ENCODE results near the gene PCSK7.
A peak's percentile ranks its signal among the peaks of the same experiment; 100 is the strongest.
"Not testable (repeated sequence)": the region's sequence is repeated elsewhere in the genome, so short reads cannot be mapped to it uniquely, and the experiment has no call there.

Gene PCSK7, protein sequence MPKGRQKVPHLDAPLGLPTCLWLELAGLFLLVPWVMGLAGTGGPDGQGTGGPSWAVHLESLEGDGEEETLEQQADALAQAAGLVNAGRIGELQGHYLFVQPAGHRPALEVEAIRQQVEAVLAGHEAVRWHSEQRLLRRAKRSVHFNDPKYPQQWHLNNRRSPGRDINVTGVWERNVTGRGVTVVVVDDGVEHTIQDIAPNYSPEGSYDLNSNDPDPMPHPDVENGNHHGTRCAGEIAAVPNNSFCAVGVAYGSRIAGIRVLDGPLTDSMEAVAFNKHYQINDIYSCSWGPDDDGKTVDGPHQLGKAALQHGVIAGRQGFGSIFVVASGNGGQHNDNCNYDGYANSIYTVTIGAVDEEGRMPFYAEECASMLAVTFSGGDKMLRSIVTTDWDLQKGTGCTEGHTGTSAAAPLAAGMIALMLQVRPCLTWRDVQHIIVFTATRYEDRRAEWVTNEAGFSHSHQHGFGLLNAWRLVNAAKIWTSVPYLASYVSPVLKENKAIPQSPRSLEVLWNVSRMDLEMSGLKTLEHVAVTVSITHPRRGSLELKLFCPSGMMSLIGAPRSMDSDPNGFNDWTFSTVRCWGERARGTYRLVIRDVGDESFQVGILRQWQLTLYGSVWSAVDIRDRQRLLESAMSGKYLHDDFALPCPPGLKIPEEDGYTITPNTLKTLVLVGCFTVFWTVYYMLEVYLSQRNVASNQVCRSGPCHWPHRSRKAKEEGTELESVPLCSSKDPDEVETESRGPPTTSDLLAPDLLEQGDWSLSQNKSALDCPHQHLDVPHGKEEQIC

DNA sequence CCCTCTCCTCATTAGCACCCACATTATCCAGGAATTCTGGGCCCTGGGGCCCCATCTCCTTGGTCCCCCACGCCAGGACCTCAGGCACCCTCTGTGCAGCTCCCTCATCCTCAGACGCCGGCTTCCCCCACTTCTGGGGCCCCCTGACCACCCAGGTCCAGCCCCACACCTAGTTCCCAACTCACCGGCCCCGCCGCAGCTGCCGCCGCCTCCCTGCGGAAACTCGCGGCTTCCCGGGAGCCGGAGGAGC lies at the start of gene PCSK7:
Gene PCSK7, minus strand, starts transcription at position 232 of the 250 bp plus-strand sequence. CDS start 2,229 bp downstream, outside the sequence.
- FAIRE-seq, result no peak

DNA sequence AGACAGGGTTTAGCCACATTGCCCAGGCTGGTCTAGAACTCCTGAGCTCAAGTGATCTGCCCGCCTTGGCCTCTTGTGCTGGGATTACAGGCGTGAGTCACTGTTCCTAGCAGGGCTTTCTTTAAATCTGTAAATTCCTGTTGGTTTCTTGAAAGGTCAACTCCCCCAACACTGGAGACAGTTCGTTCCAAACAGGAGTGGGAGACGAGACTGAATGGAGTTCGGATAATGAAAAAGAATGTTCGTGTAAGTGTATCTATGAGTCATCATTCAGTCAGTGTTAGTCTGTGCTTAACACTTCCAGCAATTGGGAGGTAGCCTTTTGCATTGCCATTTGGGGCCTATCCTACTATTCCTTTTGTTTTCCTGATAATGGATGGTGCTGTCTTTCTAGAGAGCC lies 49.3 kb upstream of the PCSK7 start:
- no peak for FAIRE-seq

DNA sequence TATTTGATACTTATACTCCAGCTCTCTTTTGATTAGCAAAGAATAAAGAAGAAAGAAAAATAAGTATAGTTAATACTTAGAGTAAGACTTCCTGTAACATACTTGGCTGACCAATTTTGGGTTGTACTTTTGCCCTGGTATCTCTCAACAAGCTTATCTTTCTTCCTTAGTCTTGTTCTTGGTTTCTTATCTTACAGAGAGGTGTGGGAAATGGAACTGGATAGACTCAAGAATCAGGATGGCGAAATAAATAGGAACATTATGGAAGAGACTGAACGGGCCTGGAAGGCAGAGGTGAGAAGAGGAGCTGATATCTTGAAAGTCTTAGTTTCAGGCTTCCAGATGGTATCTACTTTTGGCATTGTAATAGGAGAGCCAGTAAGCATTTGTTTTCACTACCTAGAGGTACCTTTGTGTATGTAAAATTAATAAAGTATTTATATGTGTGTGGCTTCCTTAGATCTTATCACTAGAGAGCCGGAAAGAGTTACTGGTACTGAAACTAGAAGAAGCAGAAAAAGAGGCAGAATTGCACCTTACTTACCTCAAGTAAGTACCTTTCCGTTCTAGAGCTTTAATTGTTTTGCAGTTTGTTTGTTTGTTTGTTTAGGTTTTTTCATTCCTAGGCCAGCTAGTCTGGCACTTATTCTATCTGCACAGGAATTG lies 48.0 kb upstream of the PCSK7 start:
- FAIRE-seq, result no peak

DNA sequence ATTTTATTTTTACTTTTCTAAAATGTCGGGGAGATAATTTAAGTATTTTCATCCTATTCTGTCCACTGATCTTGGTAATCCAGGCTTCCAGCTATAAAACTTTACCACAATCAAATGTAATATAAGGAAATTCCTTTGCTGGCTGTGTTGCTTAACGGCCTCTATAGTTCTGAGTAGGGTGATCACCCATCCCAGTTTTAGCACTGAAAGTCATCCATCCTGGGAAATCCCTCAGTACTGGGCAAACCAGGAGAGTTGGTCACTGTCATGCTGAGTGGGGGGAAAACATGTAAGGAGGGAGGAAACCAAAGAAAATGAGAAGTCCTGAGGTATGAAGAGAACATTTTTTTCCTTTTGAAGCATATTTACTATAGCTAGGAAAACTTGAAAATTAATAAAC lies 46.5 kb upstream of the PCSK7 start:
- FAIRE-seq, result no peak

DNA sequence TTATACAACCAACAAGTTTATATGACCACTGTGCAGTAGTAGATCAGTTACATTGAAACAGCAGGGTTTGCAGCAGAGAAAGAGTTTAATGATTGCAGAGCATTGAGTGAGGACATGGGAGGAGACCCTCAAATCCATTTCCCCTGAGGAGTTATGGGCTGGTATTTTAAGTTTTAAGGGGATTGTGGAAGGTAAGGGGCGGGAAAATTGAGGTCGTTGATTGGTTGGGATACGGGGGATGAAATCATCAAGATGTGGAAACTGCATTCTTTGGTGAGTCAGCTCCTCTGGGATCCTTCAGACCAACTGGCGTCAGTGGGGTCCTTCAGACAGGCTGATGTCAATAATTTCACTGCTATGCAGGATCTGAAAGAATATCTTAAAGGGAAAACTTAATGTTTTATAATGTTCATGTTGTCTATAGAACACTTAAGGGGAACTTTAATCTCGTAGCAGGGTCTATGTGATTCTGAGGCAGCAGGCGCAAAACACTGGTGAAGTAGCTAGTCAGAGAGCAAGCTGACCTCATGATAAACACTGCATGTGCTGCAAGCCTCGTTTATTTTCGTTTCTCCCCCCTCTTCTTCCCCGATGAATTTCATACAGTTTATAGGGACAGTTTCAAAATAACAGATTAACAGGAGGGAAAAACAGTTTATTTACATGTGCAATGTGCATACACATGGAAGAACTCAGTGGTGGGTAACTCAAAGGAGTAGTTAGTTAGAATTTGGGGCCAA lies 41.8 kb upstream of the PCSK7 start:
- no peak for FAIRE-seq

DNA sequence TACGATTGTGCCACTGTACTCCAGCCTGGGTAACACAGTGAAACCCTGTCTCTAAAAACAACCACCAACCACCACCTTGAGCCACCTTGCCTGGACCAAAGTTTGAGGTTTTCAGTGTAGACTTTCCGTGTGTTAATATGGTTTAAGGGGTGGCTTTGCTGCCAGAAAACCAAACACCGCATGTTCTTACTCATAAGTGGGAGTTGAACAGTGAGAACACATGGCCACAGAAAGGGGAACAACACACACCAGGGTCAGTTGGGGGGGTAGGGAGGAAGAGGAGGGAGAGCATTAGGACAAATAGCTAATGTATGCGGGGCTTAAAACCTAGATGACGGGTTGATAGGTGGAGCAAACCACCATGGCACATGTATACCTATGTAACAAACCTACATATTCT lies 40.3 kb upstream of the PCSK7 start:
- FAIRE-seq, result not testable (repeated sequence)

DNA sequence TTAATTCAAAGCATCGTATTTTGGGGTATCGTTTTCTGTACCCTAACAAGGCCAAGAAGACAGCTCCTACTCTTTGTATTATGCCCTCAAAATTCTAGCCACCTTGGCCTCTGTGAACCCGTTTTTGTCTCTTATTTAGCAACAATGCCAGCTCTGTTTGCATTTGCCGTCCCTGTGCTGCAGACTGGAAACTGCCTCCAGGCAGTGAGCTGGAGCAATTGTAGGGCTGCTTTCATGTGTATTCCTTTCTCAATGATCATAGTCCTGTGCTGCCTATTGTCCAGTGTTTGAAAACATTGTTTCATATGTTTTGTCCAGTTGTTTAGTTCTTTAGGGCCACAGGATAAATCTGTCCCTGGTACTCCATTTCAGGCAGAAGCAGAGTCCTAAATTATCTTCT lies 39.3 kb upstream of the PCSK7 start:
- no peak for FAIRE-seq

DNA sequence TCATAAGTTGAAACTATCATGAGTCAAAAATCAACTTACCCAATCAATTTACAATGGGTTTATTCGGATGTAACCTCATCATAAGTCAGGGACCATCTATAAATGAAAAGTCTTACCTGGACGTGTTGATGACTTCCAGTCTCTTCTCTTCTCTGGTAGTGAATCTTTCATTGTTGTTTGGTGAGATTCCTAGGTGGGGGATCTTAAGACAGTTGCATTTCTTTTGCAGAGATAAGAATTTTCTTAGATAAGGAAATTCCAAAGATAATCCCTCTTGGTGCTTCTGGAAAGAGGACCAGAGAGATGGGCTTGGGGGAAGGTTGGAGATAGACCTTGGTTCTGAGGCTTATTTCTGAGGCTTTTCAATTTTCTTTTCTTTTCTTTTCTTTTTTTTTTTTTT lies 38.0 kb upstream of the PCSK7 start:
- no peak for FAIRE-seq

DNA sequence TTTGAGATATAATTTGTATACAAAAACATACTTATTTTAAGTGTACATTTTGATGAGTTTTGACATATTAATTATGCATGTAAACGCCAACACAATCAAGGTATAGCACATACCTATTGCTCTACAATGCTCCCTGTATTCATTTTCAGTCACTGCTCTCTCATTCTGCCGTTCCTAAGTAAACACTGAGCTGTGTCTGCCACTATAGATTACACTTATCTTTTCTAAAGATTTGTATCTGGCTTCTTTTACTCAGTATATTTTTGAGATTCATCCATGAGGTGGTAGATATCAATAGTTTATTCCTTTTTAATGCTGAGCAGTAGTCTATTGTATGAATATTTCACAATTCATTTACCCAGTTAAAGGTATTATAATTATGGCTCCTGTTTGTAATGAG lies 33.9 kb upstream of the PCSK7 start:
- FAIRE-seq, result no peak

DNA sequence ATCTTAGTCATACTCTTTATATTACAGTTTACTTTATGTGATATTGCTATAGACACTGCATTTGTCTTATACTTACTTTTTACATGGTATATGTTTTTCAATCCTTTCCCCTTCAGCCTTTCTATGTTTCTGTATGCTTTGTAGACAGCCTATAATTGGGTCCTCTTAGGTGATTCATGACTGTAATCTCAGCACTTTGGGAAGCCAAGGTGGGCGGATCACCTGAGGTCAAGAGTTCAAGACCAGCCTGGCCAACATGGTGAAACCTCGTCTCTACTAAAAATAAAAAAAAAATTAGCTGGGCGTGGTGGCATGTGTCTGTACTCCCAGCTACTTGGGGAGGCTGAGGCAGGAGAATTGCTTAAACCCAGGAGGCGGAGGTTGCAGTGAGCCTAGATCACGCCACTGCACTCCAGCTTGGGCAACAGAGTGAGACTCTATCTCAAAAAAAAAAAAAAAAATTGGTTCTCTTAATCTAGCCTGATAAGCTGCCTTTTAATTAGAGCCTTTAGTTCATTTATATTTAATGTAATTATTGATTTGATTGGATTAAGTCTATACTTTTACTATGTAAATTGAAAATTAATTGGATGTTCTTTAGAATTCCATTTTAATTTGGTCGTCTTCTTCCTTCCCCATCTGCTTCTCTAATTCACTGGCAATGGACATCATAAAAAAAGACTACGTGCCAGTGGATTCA lies 32.9 kb upstream of the PCSK7 start:
- not testable (repeated sequence) for FAIRE-seq

DNA sequence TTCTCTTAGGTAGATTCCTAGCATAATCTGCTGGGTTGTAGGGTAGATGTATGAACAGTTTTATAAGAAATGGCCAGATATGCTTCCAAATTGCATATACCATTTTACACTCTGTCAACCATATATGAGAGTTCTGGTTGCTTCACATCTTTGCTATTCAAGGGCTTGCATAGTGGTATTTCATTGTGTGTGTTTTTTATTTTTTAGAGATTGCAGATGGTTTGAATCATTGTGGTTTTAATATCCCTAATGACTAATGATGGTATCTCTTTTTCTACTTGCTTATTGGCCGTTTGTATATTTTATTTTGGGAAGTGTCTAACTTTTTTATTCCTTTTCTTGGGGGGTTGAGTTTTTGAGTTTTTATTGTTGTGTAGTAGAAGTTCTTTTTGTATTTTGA lies 27.5 kb upstream of the PCSK7 start:
- FAIRE-seq, result no peak

DNA sequence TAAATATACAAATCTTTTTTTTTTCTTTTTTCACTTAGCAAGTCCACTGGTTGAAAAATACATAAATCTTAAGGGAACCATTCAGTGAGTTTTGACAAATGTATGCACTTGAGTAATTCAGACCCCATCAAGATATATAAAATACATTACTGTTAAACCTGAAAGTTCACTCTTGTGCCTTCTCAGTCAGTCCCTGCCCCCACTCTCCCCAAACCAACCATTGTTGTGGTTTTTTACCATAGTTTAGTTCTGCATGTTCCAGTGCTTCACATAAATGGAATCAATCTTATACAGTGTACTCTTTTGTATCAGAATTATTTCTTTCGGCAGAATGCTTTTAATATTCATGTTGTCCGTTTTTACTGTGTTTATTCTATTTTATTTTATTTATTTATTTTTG lies 26.7 kb upstream of the PCSK7 start:
- no peak for FAIRE-seq

DNA sequence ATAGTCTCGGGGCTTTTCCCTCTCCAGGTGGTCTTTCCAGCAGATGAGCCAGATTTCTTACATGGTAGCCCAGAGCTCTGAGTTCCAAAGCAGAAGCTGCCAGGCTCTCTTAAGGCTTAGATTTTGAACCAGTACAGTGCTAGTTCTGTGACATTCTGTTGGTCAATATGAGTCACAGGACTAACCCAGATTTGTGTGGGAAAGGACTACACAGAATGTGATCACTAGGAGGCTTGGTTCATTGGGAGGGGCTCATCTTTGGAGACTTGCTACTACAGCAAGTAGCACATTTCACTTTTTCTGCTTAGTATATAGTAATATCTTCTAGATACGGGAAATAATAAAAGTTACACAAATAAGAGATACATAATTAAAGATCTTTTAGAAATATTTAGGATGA lies 24.7 kb upstream of the PCSK7 start:
- FAIRE-seq, result no peak

DNA sequence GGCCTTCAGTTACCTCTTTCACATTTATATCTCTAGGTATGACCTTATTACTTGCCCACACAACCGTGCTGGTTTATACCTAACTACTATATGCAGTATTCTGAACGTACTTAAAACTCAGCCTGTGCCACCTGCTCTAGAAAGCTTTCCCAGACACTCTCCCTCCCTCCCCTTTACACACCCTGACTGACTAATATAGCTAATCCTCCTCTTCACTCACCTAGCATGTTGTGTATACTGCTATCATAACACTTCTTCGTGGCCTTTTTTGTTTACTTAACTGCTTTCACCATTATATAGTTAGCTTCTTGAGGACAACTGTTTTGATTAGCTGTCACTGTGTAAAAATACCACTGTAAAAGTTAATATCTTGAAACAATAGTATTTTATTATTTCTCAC lies 24.1 kb upstream of the PCSK7 start:
- no peak for FAIRE-seq

DNA sequence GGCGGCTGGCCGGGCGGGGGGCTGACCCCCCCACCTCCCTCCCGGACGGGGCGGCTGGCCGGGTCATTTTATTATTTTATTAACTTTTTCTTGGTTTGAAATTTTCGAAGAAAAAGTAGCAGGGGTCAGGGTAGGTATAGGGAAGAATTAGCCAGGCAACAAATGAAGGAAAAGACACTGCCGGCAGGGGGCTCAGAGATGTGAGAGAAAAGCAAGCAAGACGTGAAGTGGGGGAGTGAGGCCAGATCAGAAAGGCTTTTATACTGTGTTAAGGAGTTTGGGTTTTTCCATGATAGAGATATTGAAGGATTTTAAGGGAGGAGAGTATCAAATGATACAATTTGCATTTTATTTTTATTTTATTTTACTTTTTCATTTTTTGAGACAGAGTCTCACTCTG lies 19.6 kb upstream of the PCSK7 start:
- FAIRE-seq, result no peak

DNA sequence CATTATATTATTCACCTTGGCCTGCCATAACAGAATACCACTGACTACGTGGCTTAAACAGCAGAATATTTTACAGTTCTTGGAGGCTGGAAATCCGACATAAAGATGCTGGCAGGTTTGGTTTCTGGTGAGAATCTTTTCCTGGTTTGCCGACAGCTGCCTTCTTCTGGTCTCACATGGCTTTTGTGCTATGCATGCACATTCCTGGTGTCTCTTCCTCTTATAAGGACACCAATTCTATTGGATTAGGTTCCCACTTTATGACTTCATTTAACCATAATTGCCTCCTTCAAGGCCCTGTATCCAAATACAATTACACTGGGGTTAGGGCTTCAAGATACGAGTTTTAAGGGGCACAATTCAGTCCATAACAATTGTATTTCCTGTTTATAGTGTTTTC lies 17.7 kb upstream of the PCSK7 start:
- no peak for FAIRE-seq

DNA sequence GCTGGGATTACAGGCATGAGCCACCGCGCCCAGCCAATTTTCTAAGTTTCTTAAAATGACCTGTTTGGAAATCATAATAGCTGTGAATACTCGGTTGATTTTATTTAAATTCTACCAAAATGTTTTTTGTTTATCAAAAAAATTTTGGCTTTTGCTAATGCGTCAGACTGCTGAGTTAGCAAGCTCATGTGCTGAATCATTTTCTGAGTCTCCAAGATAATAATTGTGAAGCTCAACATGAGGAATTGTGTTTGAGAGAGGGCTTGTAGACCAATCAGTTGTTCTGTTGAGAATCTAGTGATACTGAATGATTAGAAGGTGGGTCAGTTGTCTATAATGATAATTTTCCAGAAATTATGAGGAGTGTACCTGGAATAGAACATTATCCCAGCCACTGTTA lies 16.5 kb upstream of the PCSK7 start:
- no peak for FAIRE-seq

DNA sequence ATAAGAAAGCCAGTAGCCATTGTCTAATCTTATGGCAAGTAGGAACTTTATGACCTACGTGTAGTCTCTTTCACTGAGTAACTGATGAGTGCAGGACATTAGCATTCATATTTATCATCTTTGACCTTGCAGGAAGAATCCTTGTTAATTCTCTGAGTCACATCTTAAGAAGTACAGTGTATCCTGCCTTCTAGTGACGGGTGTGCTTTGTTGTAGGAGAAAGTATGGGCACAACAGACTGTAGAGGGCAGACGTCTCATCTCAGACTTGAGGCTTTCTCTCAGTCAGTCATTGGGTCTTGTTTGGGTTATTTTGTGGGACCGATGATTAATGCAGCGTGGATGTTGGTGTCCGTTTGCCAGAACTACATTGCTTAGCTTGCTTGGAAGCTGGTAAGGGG lies 7.4 kb upstream of the PCSK7 start:
- FAIRE-seq, result peak; percentile 60

DNA sequence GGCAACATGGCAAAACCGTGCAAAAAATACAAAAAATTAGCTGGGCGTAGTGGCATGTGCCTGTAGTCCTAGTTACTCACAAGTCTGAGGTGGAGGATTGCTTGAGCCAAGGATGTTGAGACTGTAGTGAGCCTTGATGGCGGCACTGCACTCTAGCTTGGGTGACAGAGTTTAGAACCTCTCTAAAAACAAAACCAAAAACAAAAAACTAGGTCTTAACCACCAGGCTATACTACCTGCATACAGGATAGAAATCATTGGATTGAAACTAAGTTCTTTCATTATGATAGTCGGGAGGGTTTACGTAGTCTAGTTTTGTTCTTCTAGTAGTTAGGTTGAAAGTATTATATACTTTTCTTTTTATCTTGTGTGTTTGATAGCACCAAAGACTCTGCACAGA lies 6.3 kb upstream of the PCSK7 start:
- no peak for FAIRE-seq

DNA sequence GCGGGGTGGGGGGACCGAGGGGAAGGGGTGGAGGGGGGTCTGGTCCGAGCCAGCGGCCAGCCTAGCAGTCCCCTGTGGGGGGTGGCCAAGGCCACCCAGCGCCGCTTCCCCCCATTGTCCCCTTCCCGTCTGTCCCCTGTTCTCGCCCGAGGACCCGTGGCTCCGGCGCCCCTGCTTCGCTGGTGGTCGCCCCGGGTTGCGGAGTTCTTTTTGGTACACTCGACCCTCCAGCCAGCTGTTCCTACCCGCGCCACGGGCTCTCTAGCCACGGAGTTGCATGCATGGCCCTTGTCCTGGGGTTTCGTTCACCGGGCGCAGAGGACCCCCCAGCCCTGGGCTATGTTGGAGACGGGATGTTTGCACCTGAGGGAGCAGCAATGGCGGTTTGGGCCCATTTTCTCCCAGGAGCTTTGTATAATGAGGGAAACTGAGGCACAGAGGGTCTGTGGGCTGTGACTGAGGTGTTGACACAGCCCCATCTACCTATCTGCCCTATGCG lies 1.1 kb upstream of the PCSK7 start:
- no peak for FAIRE-seq

DNA sequence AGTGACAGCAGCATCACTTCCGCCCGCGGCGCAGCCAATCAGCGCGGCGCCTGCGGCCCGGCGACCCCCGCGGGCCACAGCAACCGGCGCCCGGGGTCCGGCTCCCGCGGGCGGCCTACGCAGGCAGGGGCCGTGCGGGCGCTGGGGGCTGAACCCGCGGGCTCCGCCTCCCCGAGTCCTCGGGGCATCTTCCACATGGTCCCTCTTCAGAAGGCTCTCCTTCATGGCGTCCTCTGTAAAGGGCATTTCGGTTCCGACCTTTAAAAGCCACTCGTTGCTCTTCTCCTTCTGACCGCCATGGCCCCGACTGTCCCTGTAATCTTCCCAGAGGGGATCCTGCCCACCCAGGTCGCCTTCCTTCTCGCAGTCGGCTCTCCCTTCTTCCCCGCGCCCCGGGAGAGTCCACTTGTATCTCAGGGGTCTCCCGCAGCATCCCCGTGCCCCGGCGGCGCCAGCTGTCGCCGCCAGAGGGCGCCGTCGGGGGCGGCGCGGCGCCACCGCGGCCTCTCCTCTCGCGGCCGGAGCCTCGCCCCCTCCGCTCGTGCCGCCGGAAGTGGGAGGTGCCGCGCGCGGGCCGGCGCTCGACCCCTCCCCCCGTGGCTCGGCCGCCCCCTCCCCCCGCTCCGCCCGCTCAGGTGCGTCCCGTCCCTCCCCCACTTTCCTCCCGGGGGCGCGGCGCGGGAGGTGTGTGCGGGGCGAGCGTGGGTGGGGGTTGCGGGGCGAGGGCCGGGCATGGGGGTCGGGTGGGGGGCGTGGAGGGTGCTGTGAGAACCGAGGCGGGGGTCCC lies 412 bp upstream of the PCSK7 start, which contains the start of gene RNF214:
Gene RNF214, plus strand, starts transcription at position 580 of the 787 bp plus-strand sequence. CDS start 1,602 bp downstream, outside the sequence.
- FAIRE-seq, result no peak
